ENCODE measurements around the gene PTPRK.

GRCh38 chr6:128162423-128162822, 358.0 kb downstream of the PTPRK start:
- TF ChIP-seq CTCF (conservative IDR thresholded peaks at IDR 0.05 in 1 of 2, IDR thresholded peaks at IDR 0.05 in 1 of 2; ENCODE audit: low read depth in 1 of 2, low read length in 2 of 2) (no peak), EZH2 (IDR thresholded peaks at IDR 0.05; ENCODE audit: low read length, missing control alignments) (no peak)

Measured in fibroblast of lung (primary cell).